Keratinocyte (primary cell): ENCODE data around the gene ZGPAT.
A peak's percentile ranks its signal among the peaks of the same experiment; 100 is the strongest.

Source experiments
- CTCF ChIP-seq, 3 experiments: IDR thresholded peaks in 1 of 3; conservative IDR thresholded peaks in 1 of 3; optimal IDR thresholded peaks in 1 of 3; 2 replicates in 2 of 3; 3 replicates in 1 of 3; pipeline versions ENCODE3 to v1.5.1; 2011; ENCODE audit warnings: low read length in 3 of 3, mild to moderate bottlenecking in 3 of 3, moderate library complexity in 2 of 3, control low read depth in 1 of 3, inconsistent platforms in 1 of 3; ENCODE audit not compliant: insufficient read depth in 2 of 3; ENCODE audit errors: extremely low read depth in 1 of 3
- EZH2 ChIP-seq: IDR thresholded peaks from one replicate; pipeline ENCODE4 v1.6.1; 2012; ENCODE audit warnings: inconsistent platforms, mild to moderate bottlenecking, low read length, moderate library complexity

- TF ChIP-seq CTCF (optimal IDR thresholded peaks at IDR 0.05 in 1 of 3, IDR thresholded peaks at IDR 0.05 in 1 of 3, conservative IDR thresholded peaks at IDR 0.05 in 1 of 3; ENCODE audit: extremely low read depth in 1 of 3, insufficient read depth in 2 of 3, low read length in 3 of 3) (peak in 1 of 3 experiments; percentile 7), EZH2 (no peak)
Measured at GRCh38 chr20:63696628-63697356, 11.0 kb upstream of the ZGPAT start, which contains the start of gene TNFRSF6B.
